ENCODE results near the gene SNX3. TPM values are rescaled to one million over a fixed set of nuclear protein-coding genes. Genes with fewer than 3 reads are reported as not detected.
A peak's percentile ranks its signal among the peaks of the same experiment; 100 is the strongest.

The SNX3 gene
- total and polyA plus RNA-seq, 12 donors = 115 to 491 (median 230) TPM

GRCh38 chr6:108168090-108168463 lies 92.8 kb downstream of the SNX3 start:
- peaks cover 12 to 41% of the 10 kb centered on the region in 2 donors for H3K4me1 ChIP-seq (replicated peaks in 1 of 2)
- H3K27me3 ChIP-seq = peaks cover 98% of the 10 kb centered on the region
- DNase-seq = no peak
- no peak for TF ChIP-seq POLR2A (IDR thresholded peaks at IDR 0.05)
- no peak for TF ChIP-seq CTCF (IDR thresholded peaks at IDR 0.05)
- intact Hi-C loops (cut with DNase I) = no loop called here
- H3K9me3 ChIP-seq (replicated peaks in 1 of 3) = no peaks in the 10 kb centered on the region
- WGBS, 4 donors = 38 to 51% (median 41%) methylated on average over 15 to 23 of the region's 23 CpGs
- no peak overlapping the region for H3K27ac ChIP-seq
- no peaks in the 10 kb centered on the region for H3K36me3 ChIP-seq (replicated peaks in 1 of 2)
- H3K4me3 ChIP-seq = peak overlapping the region in 1 of 4 donors; percentile 40

GRCh38 chr6:108167449-108168089 lies 93.3 kb downstream of the SNX3 start:
- no peaks in the 10 kb centered on the region for H3K9me3 ChIP-seq (replicated peaks in 1 of 3)
- no peak overlapping the region for H3K4me3 ChIP-seq
- DNase-seq = no peak
- no peaks in the 10 kb centered on the region for H3K36me3 ChIP-seq (replicated peaks in 1 of 2)
- peaks cover 98% of the 10 kb centered on the region for H3K27me3 ChIP-seq
- no peak overlapping the region for H3K27ac ChIP-seq
- intact Hi-C loops (cut with DNase I) = no loop called here
- TF ChIP-seq POLR2A (IDR thresholded peaks at IDR 0.05) (no peak), CTCF (IDR thresholded peaks at IDR 0.05) (no peak)
- H3K4me1 ChIP-seq (replicated peaks in 1 of 2) = peaks cover 12 to 41% of the 10 kb centered on the region in 2 donors
- WGBS, 4 donors = 48 to 59% (median 51%) methylated on average over 22 to 35 of the region's 35 CpGs

GRCh38 chr6:108166664-108167448 lies 94.0 kb downstream of the SNX3 start:
- intact Hi-C loops (cut with DNase I) = no loop called here
- Histone ChIP-seq H3K4me3 (peak overlapping the region in 1 of 4 donors; percentile 6), H3K36me3 (replicated peaks in 1 of 2) (no peaks in the 10 kb centered on the region), H3K27me3 (peaks cover 100% of the 10 kb centered on the region), H3K9me3 (replicated peaks in 1 of 3) (no peaks in the 10 kb centered on the region), H3K27ac (no peak overlapping the region), H3K4me1 (replicated peaks in 1 of 2) (peaks cover 12 to 41% of the 10 kb centered on the region in 2 donors)
- no peak for TF ChIP-seq POLR2A (IDR thresholded peaks at IDR 0.05)
- TF ChIP-seq CTCF (IDR thresholded peaks at IDR 0.05) = no peak
- DNase-seq = no peak
- 16 to 31% (median 18%) methylated on average over 23 to 58 of the region's 58 CpGs for WGBS, 4 donors

GRCh38 chr6:108165714-108166663 lies 94.9 kb downstream of the SNX3 start, which contains the start of gene NR2E1:
Gene NR2E1, plus strand, starts transcription at chr6:108166022. Its CDS starts 744 bp downstream, at chr6:108166766.
- no peak for DNase-seq
- Histone ChIP-seq H3K4me1 (replicated peaks in 1 of 2) (peaks cover 12 to 41% of the 10 kb centered on the region in 2 donors), H3K27ac (no peak within 1 kb of the TSS), H3K4me3 (peak within 1 kb of the TSS in 1 of 4 donors; percentile 19), H3K27me3 (peaks cover 100% of the 10 kb centered on the region), H3K36me3 (replicated peaks in 1 of 2) (no peaks in the 10 kb centered on the region), H3K9me3 (replicated peaks in 1 of 3) (no peaks in the 10 kb centered on the region)
- 3 to 8% (median 4%) methylated on average over 32 to 54 of the region's 54 CpGs for WGBS, 4 donors
- TF ChIP-seq POLR2A (IDR thresholded peaks at IDR 0.05) = no peak
- no peak for TF ChIP-seq CTCF (IDR thresholded peaks at IDR 0.05)
- intact Hi-C loops (cut with DNase I) = no loop called here

All from adrenal gland (tissue), 12 donors.